ENCODE data around the gene PIP5K1B. TPM values are rescaled to one million over a fixed set of nuclear protein-coding genes. Genes with fewer than 3 reads are reported as not detected.

PIP5K1B gene
- total and polyA plus RNA-seq, 2 of the 13 experiments (the other 11 are each of a cell fraction or from before 2014, with no cell fraction given): 15.8 to 17.5 TPM

DNA sequence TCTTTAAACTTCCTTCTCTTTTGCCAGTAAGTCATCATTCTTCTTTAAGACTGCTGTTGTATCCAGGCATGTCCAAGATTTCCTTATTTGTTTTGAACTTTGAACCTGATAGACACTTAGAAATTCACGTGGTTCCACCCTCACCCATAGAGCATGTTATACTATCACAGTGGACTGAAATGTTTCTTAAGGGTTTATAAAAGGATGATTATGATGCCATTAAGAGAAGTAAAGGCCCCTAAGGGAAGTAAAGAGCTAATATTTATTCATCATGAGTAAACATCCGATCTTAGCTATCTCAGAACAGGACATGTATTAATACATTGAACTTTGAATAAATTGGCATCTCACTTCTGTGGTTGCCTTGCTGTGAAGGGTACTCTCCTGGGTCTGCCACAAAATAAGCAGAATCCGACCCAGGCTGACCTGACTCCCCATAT is 259.1 kb downstream of the PIP5K1B start:
- ATAC-seq (no peak), FAIRE-seq (no peak), DNase-seq (ENCODE audit: low spot score) (no peak)
- Histone ChIP-seq H3K4me2 (ENCODE audit: low read depth, low read length) (no peak overlapping the region), H3K36me3 (replicated peaks in 1 of 2; ENCODE audit: control insufficient read depth in 1 of 2, insufficient read depth in 2 of 2, low read length in 2 of 2) (no peaks in the 10 kb centered on the region; a peak in 1 of 5 replicates), H3K27ac (ENCODE audit: extremely low read length, insufficient read depth, low read length) (no peak overlapping the region), H4K20me1 (ENCODE audit: insufficient read depth, low read length) (no peaks in the 10 kb centered on the region), H3K9ac (ENCODE audit: insufficient read depth, low read depth, low read length) (no peak overlapping the region), H3K9me3 (ENCODE audit: low read length) (no peaks in the 10 kb centered on the region), H3K4me1 (ENCODE audit: insufficient read depth, low read length) (peaks cover 47% of the 10 kb centered on the region), H3K79me2 (ENCODE audit: insufficient read depth, low read length) (no peaks in the 10 kb centered on the region), H3K27me3 (ENCODE audit: control insufficient read depth in 1 of 2, insufficient read depth in 2 of 2, low read length in 2 of 2) (no peaks in the 10 kb centered on the region), H3K4me3 (replicated peaks in 1 of 3; ENCODE audit: insufficient read depth in 1 of 3, low read depth in 2 of 3, low read length in 3 of 3) (no peak overlapping the region), H2AFZ (ENCODE audit: low read length) (no peak overlapping the region)
- no TSS peak for BruUV-seq (replicated peaks)
- ChIA-PET CTCF (ENCODE audit: low intra/inter-chr PET ratio, low total read pairs) (no interaction called here), POLR2A (no interaction called here)
- TF ChIP-seq ZNF737 (CRISPR knock-in tag; IDR thresholded peaks at IDR 0.05; ENCODE audit: borderline replicate concordance): no peak
- TF ChIP-seq DRAP1 (CRISPR knock-in tag; IDR thresholded peaks at IDR 0.05): no peak
- TF ChIP-seq ZIK1 (CRISPR knock-in tag; IDR thresholded peaks at IDR 0.05; ENCODE audit: borderline replicate concordance, low read depth): no peak
- in situ Hi-C loops (cut with HindIII; ENCODE audit: extremely low pct_ligation_motif_present, low pct_unique_long_range_greater_than_20kb) (loop anchor here (10.0 kb wide), 1 partner anchor 179 kb away; a partner anchor contains a TSS), intact Hi-C loops (cut with micrococcal nuclease; ENCODE audit: unreplicated experiment) (no loop called here)
- WGBS (ENCODE audit: low lambda C conversion rate): 82% methylated on average over 3 of the region's 3 CpGs

GRCh38 chr9:68964765-68965164 is 259.7 kb downstream of the PIP5K1B start:
- Histone ChIP-seq H4K20me1 (ENCODE audit: insufficient read depth, low read length) (no peaks in the 10 kb centered on the region), H3K79me2 (ENCODE audit: insufficient read depth, low read length) (no peaks in the 10 kb centered on the region), H3K4me1 (ENCODE audit: insufficient read depth, low read length) (peaks cover 54% of the 10 kb centered on the region), H3K27ac (ENCODE audit: extremely low read length, insufficient read depth, low read length) (no peak overlapping the region), H3K4me2 (ENCODE audit: low read depth, low read length) (no peak overlapping the region), H3K36me3 (replicated peaks in 1 of 2; ENCODE audit: control insufficient read depth in 1 of 2, insufficient read depth in 2 of 2, low read length in 2 of 2) (no peaks in the 10 kb centered on the region; a peak in 1 of 5 replicates), H2AFZ (ENCODE audit: low read length) (no peak overlapping the region), H3K4me3 (replicated peaks in 1 of 3; ENCODE audit: insufficient read depth in 1 of 3, low read depth in 2 of 3, low read length in 3 of 3) (no peak overlapping the region), H3K27me3 (ENCODE audit: control insufficient read depth in 1 of 2, insufficient read depth in 2 of 2, low read length in 2 of 2) (no peaks in the 10 kb centered on the region), H3K9ac (ENCODE audit: insufficient read depth, low read depth, low read length) (no peak overlapping the region), H3K9me3 (ENCODE audit: low read length) (no peaks in the 10 kb centered on the region)
- BruUV-seq (replicated peaks): no TSS peak
- ChIA-PET POLR2A (no interaction called here), CTCF (ENCODE audit: low intra/inter-chr PET ratio, low total read pairs) (no interaction called here)
- 98% methylated on average over 3 of the region's 3 CpGs for WGBS (ENCODE audit: low lambda C conversion rate)
- no peak for FAIRE-seq
- ATAC-seq: no peak
- in situ Hi-C loops (cut with HindIII; ENCODE audit: extremely low pct_ligation_motif_present, low pct_unique_long_range_greater_than_20kb) (loop anchor here (10.0 kb wide), 1 partner anchor 180 kb away; a partner anchor contains a TSS), intact Hi-C loops (cut with micrococcal nuclease; ENCODE audit: unreplicated experiment) (no loop called here)
- no peak for DNase-seq (ENCODE audit: low spot score)
- TF ChIP-seq ZNF30 (CRISPR knock-in tag; IDR thresholded peaks at IDR 0.05) (no peak), ZNF615 (CRISPR knock-in tag; IDR thresholded peaks at IDR 0.05; ENCODE audit: borderline replicate concordance) (no peak), ZNF775 (CRISPR knock-in tag; IDR thresholded peaks at IDR 0.05; ENCODE audit: borderline replicate concordance) (no peak), ZNF546 (CRISPR knock-in tag; conservative IDR thresholded peaks at IDR 0.05) (no peak), ARNTL (CRISPR knock-in tag; IDR thresholded peaks at IDR 0.05) (no peak), HDAC2 (CRISPR knock-in tag; IDR thresholded peaks at IDR 0.05) (no peak), SIN3B (IDR thresholded peaks at IDR 0.05; ENCODE audit: low read length) (no peak), HOXA5 (CRISPR knock-in tag; IDR thresholded peaks at IDR 0.05) (no peak), ZMYM3 (CRISPR knock-in tag; IDR thresholded peaks at IDR 0.05) (no peak), HNF4A (CRISPR knock-in tag; IDR thresholded peaks at IDR 0.05) (no peak), ZNF18 (CRISPR knock-in tag; IDR thresholded peaks at IDR 0.05; ENCODE audit: insufficient replicate concordance) (no peak)
- TF ChIP-seq, protein P1, sequence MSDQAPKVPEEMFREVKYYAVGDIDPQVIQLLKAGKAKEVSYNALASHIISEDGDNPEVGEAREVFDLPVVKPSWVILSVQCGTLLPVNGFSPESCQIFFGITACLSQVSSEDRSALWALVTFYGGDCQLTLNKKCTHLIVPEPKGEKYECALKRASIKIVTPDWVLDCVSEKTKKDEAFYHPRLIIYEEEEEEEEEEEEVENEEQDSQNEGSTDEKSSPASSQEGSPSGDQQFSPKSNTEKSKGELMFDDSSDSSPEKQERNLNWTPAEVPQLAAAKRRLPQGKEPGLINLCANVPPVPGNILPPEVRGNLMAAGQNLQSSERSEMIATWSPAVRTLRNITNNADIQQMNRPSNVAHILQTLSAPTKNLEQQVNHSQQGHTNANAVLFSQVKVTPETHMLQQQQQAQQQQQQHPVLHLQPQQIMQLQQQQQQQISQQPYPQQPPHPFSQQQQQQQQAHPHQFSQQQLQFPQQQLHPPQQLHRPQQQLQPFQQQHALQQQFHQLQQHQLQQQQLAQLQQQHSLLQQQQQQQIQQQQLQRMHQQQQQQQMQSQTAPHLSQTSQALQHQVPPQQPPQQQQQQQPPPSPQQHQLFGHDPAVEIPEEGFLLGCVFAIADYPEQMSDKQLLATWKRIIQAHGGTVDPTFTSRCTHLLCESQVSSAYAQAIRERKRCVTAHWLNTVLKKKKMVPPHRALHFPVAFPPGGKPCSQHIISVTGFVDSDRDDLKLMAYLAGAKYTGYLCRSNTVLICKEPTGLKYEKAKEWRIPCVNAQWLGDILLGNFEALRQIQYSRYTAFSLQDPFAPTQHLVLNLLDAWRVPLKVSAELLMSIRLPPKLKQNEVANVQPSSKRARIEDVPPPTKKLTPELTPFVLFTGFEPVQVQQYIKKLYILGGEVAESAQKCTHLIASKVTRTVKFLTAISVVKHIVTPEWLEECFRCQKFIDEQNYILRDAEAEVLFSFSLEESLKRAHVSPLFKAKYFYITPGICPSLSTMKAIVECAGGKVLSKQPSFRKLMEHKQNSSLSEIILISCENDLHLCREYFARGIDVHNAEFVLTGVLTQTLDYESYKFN (CRISPR knock-in tag; conservative IDR thresholded peaks at IDR 0.05): no peak
